ENCODE results near the gene EDDM13. TPM values are rescaled to one million over a fixed set of nuclear protein-coding genes. Genes with fewer than 3 reads are reported as not detected.
"Not testable (repeated sequence)": the region's sequence is repeated elsewhere in the genome, so short reads cannot be mapped to it uniquely, and the experiment has no call there.

The EDDM13 gene, protein sequence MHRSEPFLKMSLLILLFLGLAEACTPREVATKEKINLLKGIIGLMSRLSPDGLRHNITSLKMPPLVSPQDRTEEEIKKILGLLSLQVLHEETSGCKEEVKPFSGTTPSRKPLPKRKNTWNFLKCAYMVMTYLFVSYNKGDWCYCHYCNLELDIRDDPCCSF
- polyA plus RNA-seq (2013, experiment 1 of 2; ENCODE audit: insufficient read length), result not detected
- 0.38 TPM for polyA plus RNA-seq (2013, experiment 2 of 2; ENCODE audit: insufficient read length)

- DNase-seq, result no peak
Observed at GRCh38 chr19:56272161-56272798, at the start of gene EDDM13. EDDM13 (plus strand) TSS chr19:56272748; CDS start chr19:56272835, 87 bp downstream.

DNA sequence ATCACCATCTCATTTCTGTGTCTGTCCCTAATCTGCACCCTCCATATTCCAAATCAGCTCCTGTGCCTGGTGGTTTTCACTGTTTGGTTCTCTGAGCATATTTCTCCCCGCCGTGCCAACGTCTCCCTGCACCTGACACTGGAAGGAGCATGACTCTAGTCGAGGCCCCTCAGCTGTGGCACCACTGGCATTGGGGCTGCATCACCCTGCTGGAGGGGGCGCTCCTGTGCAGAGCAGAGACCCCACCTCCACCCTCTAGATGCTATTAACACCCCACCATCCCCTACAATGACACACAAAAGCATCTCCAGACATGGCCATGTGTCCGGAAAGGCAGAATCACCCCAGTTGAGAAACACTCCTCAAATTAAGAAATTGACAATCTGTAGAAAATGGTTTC is 49.6 kb upstream of the EDDM13 start:
- no peak for DNase-seq

GRCh38 chr19:56223481-56223880 is 49.1 kb upstream of the EDDM13 start:
- no peak for DNase-seq

DNA sequence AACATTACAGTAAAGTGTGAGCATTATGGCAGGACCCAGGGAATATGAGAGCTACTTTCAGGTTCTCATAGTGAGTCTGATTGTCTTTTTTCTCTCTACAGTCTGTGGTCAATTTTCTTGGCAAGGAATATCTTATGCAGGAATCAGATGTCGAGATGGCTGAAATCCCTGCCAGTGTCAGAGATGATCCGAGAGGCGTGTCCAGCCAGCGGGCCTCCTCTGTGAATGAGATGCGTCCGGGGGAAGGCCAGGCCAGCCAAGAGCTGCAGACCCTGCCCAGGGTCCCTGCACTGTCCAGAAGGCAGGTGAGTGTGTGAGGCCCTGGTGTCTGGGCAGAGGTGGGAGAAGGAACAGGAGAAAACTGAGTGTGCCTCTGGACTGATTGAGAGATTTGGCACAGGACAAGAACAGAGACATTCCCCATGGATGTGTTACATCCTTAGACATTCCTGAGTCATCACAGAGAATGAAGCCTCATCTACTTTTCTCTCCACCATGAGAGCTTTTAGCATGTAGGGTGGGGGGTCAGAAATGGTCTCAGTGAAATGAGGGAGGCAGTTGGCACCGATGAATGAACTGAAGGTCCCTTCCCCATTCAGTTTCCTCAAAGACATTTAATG is 27.3 kb upstream of the EDDM13 start:
- DNase-seq, result peak; percentile 13

DNA sequence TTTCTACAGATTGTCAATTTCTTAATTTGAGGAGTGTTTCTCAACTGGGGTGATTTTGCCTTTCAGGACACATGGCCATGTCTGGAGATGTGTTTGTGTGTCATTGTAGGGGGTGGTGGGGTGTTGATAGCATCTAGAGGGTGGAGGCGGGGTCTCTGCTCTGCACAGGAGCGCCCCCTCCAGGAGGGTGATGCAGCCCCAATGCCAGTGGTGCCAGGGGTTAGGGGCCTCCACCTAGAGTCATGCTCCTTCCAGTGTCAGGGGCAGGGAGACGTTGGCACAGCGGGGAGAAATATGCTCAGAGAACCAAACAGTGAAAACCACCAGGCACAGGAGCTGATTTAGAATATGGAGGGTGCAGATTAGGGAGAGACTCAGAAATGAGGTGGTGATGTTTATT is 26.8 kb upstream of the EDDM13 start:
- DNase-seq, result not testable (repeated sequence)

DNA sequence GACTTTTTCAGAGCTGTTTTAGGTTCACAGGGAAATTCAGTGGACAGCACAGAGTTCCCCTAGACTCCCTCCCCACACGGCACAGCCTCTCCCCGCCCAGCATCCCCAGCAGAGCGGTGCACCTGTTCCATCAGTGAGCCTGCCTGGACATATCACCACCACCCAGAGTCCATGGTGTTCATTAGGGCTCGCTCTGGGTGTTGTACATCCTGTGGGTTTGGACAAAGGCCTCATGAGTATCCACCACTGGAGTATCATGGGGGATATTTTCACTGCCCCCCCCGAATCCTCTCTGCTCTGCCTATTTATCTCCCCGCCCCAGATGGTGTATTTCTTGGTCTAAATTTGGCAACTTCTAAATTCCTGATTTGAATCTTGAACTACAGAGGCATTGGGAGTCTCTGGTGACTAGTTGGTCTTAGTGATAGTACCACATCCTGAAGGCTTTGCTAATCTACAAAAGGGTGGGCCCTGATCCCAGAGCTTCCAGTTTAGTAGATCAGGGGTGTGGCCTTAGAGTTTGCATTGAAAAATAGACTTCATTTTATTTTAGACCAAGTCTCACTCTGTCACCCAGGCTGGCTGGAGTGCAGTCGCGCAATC is 23.7 kb upstream of the EDDM13 start:
- DNase-seq, result not testable (repeated sequence)

DNA sequence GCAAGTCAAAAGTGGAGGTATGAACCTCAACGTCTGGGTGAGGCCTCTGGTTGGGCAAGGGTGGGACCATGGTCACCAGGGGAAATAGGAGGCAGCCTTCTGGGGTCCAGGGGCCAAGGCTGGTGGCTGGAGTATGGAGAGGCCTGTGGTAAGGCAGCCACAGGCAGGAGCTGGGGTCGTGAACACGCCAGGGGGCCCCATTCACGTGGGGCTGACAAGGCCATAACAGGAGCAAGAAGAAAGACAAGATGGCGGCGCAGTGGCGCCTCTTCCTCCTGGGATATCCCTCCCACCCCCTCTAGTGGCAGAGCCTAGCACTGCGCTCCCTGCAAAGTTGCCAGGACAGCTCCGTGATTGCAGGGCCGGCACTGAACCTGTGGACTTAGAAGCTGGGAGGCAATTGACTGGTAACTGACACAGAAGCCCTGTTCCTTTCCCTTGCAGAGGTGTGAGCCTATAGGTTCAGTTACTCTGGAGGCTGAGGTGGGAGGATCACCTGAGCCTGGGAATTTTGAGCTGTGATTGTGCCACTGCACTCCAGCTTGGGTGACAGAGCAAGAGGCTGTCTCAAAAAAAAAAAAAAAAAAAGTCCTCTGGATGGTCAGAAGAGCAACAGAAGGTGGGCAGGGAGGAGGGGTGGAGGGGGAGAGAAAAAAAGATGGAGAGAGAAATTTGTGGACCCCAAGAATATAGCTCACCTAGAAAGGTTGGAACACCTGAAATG is 19.7 kb upstream of the EDDM13 start:
- DNase-seq, result peak; percentile 71

- peak; percentile 56 for DNase-seq
Observed at GRCh38 chr19:56253737-56254136, 18.8 kb upstream of the EDDM13 start.

- DNase-seq, result no peak
Observed at GRCh38 chr19:56258272-56258671, 14.3 kb upstream of the EDDM13 start.

- DNase-seq, result no peak
Observed at GRCh38 chr19:56261145-56261544, 11.4 kb upstream of the EDDM13 start.

- not testable (repeated sequence) for DNase-seq
Observed at GRCh38 chr19:56261932-56262331, 10.6 kb upstream of the EDDM13 start.

DNA sequence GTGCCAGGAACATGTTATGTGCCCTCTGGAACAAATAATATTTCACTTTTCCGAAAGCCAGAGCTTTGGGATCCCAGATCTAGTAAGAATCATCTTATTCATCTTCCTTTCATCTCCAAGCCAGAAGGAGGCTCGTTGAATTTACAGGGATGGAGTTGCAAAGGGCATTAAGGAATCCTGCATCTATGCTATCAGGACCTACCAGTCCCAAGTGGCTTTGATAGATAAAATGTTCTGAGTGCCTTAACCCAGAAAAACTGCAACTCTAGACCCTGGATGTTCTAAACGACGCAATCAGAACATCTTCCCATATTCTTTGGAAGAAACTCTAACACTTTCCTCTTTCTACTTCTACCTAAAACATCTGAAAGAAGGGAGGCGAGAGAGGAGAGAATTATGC is 9.2 kb upstream of the EDDM13 start:
- DNase-seq, result no peak

DNA sequence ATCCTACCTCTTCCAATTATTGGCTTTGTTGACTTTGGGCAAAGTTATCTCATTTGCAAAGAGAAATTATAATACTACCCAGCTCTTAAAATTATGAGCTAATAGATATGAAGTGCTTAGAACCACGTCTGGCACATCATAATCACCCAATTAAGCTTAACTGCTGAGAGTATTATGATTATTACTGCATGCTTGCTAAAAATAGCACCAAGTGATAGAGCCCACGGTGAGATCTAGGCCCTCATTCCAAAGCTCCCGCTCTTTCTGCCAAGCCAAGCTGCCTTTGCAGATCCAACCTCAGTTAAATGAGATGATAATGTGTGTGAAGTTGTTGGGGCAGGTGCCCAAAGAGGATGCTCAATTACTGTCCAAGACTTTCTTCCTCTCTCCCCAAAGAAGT is 6.5 kb upstream of the EDDM13 start:
- DNase-seq, result no peak

GRCh38 chr19:56269348-56269747 is 3.2 kb upstream of the EDDM13 start:
- DNase-seq, result no peak

GRCh38 chr19:56270676-56271075 is 1.9 kb upstream of the EDDM13 start:
- no peak for DNase-seq

GRCh38 chr19:56271151-56271550 is 1.4 kb upstream of the EDDM13 start:
- DNase-seq, result no peak

DNA sequence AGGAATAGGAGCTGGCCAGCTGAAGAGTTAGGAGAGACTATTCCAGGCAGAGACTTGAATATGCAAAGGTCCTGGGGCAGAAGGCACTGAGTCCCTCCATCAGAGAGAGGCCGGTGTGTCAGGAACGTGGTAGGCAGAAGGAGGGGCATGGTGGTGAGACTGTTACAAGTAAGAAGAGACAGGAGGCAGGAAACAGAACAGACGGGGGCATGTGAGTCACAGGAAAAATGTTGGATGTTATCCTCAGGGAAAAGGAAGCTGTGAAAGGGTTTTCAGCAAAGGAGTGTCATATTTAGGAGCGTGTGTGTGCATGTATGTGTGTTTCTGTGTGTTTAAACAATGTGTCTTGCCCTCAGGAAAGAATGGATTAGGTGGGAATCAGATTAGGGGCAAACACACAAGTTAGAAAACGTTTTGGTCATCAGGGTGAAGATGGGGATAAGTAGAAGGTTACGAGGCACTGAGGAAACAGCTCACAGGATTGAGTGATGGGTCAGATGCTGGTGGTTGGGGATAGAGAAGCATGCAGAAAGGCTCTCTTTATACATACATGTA is 1.1 kb downstream of the EDDM13 start:
- peak; percentile 47 for DNase-seq

- no peak for DNase-seq
Observed at GRCh38 chr19:56282809-56283208, 10.3 kb downstream of the EDDM13 start.

DNA sequence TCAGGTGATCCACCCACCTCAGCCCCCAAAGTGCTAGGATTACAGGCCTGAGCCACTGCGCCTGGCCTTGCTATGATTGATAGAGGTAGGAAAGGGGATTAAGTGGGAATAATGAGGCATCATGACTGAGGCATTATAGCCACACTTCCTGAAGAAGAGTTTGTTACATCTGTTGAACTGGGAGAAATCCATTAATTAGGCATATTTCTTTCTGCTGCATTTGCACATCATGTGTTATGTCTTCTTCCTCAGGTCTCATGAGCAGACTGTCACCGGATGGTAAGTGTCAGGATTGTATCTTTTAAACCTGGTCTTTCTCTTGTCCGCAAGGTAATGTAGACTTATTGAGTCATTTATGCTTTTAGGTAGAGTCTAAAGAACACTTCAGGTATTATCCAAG is 12.2 kb downstream of the EDDM13 start:
- DNase-seq, result no peak

- DNase-seq, result no peak
Observed at GRCh38 chr19:56290104-56290503, 17.6 kb downstream of the EDDM13 start.

DNA sequence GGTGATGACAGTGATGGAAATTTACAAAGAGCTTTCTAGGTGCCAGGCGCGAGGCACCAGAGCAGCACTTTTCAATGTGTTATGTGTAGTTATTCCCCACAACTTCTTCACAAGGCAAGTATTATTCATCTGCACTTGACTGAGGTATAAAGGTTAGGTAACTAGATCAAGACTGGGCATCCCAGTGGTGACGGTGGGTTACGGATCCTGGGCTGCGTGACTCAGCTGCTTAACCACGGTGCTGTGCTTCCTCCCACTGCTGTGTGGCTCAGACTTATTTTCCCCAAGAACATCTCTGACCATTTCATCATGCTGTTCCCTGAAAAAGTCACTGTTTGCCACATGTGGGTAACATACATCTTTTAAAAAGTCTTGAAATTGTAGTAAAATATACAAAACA is 19.3 kb downstream of the EDDM13 start:
- no peak for DNase-seq

DNA sequence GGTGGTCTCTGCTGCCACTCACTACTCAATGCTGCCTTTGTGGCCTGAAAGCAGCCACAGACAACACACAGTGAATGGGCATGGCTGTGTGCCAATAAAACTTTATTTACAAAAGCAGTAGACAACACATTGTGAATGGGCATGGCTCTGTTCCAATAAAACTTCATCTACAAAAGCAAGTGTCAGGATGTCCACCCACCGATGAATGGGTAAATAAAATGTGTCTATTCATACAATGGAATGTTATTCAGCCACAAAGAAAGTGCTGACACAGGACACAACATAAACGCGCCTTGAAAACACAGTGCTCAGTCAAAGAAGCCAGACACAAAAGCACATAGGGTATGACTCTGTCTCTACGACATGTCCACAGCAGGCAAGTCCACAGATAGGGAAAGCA is 22.0 kb downstream of the EDDM13 start:
- peak; percentile 17 for DNase-seq

Measured in fibroblast of skin of scalp (primary cell).